ENCODE measurements around the gene SNAPC5.

The SNAPC5 gene

GRCh38 chr15:66498501-66499386 lies 1.2 kb upstream of the SNAPC5 start:
- Histone ChIP-seq H3K9me3 (ENCODE audit: insufficient read depth, low read depth, low read length) (no peaks in the 10 kb centered on the region), H3F3A (ENCODE audit: low read depth) (peaks cover 27% of the 10 kb centered on the region), H3K36me3 (ENCODE audit: insufficient read depth, low read length) (peaks cover 74% of the 10 kb centered on the region), H3K4me1 (ENCODE audit: insufficient read depth, low read length, poor library complexity, severe bottlenecking) (peaks cover 31% of the 10 kb centered on the region), H3K4me2 (ENCODE audit: low read depth, low read length, poor library complexity, severe bottlenecking) (peak overlapping the region; percentile 37), H3K9ac (ENCODE audit: low read depth, low read length, poor library complexity, severe bottlenecking) (no peak overlapping the region), H3K4me3 (ENCODE audit: low read length, poor library complexity, severe bottlenecking) (no peak overlapping the region), H3K9me2 (replicated peaks; ENCODE audit: low read depth, low read length) (no peaks in the 10 kb centered on the region), H4K20me1 (ENCODE audit: insufficient read depth, low read length, poor library complexity, severe bottlenecking) (peaks cover 64% of the 10 kb centered on the region), H3K27me3 (ENCODE audit: insufficient read depth, low read length, poor library complexity, severe bottlenecking) (peaks cover under 1% of the 10 kb centered on the region), H2AFZ (ENCODE audit: low read length) (no peak overlapping the region), H3K79me2 (ENCODE audit: insufficient read depth, low read length) (peaks cover 75% of the 10 kb centered on the region)
- TF ChIP-seq CTCF (conservative IDR thresholded peaks at IDR 0.05; ENCODE audit: low read length) = peak; percentile 64
- TF ChIP-seq EZH2phosphoT487 (IDR thresholded peaks at IDR 0.05; ENCODE audit: borderline replicate concordance) = no peak

GRCh38 chr15:66496951-66497501 lies 536 bp downstream of the SNAPC5 start:
- peaks cover 47% of the 10 kb centered on the region for H4K20me1 ChIP-seq (ENCODE audit: insufficient read depth, low read length, poor library complexity, severe bottlenecking)
- H2AFZ ChIP-seq (ENCODE audit: low read length) = peak overlapping the region; percentile 86
- H3K4me2 ChIP-seq (ENCODE audit: low read depth, low read length, poor library complexity, severe bottlenecking) = peak overlapping the region; percentile 98
- H3K79me2 ChIP-seq (ENCODE audit: insufficient read depth, low read length) = peaks cover 58% of the 10 kb centered on the region
- H3K9me2 ChIP-seq (replicated peaks; ENCODE audit: low read depth, low read length) = no peaks in the 10 kb centered on the region
- no peaks in the 10 kb centered on the region for H3K9me3 ChIP-seq (ENCODE audit: insufficient read depth, low read depth, low read length)
- no peaks in the 10 kb centered on the region for H3K27me3 ChIP-seq (ENCODE audit: insufficient read depth, low read length, poor library complexity, severe bottlenecking)
- H3K9ac ChIP-seq (ENCODE audit: low read depth, low read length, poor library complexity, severe bottlenecking) = peak overlapping the region; percentile 90
- peaks cover 23% of the 10 kb centered on the region for H3F3A ChIP-seq (ENCODE audit: low read depth)
- H3K36me3 ChIP-seq (ENCODE audit: insufficient read depth, low read length) = peaks cover 78% of the 10 kb centered on the region
- peaks cover 19% of the 10 kb centered on the region for H3K4me1 ChIP-seq (ENCODE audit: insufficient read depth, low read length, poor library complexity, severe bottlenecking)
- peak overlapping the region; percentile 98 for H3K4me3 ChIP-seq (ENCODE audit: low read length, poor library complexity, severe bottlenecking)
- TF ChIP-seq CTCF (conservative IDR thresholded peaks at IDR 0.05; ENCODE audit: low read length) = no peak
- no peak for TF ChIP-seq EZH2phosphoT487 (IDR thresholded peaks at IDR 0.05; ENCODE audit: borderline replicate concordance)

- no peak overlapping the region for H3K4me3 ChIP-seq (ENCODE audit: low read length, poor library complexity, severe bottlenecking)
- TF ChIP-seq EZH2phosphoT487 (IDR thresholded peaks at IDR 0.05; ENCODE audit: borderline replicate concordance) (no peak), CTCF (conservative IDR thresholded peaks at IDR 0.05; ENCODE audit: low read length) (no peak)
- no peaks in the 10 kb centered on the region for H3K9me3 ChIP-seq (ENCODE audit: insufficient read depth, low read depth, low read length)
- H3K36me3 ChIP-seq (ENCODE audit: insufficient read depth, low read length) = peaks cover 77% of the 10 kb centered on the region
- H3K79me2 ChIP-seq (ENCODE audit: insufficient read depth, low read length) = peaks cover 32% of the 10 kb centered on the region
- H3K27me3 ChIP-seq (ENCODE audit: insufficient read depth, low read length, poor library complexity, severe bottlenecking) = no peaks in the 10 kb centered on the region
- no peak overlapping the region for H2AFZ ChIP-seq (ENCODE audit: low read length)
- no peaks in the 10 kb centered on the region for H3K9me2 ChIP-seq (replicated peaks; ENCODE audit: low read depth, low read length)
- peaks cover 14% of the 10 kb centered on the region for H3F3A ChIP-seq (ENCODE audit: low read depth)
- H3K4me2 ChIP-seq (ENCODE audit: low read depth, low read length, poor library complexity, severe bottlenecking) = no peak overlapping the region
- H3K4me1 ChIP-seq (ENCODE audit: insufficient read depth, low read length, poor library complexity, severe bottlenecking) = peaks cover 7% of the 10 kb centered on the region
- no peak overlapping the region for H3K9ac ChIP-seq (ENCODE audit: low read depth, low read length, poor library complexity, severe bottlenecking)
- H4K20me1 ChIP-seq (ENCODE audit: insufficient read depth, low read length, poor library complexity, severe bottlenecking) = peaks cover 20% of the 10 kb centered on the region
Measured at GRCh38 chr15:66494262-66494661, 3.3 kb downstream of the SNAPC5 start.
